Right kidney (tissue), 1 donor: ENCODE results near the gene NEDD8.

Source experiments
- DNase-seq: peaks from one replicate; pipeline ENCODE4 v3.0.0-alpha.2; 2016

Gene NEDD8

GRCh38 chr14:24179294-24179960, 52.7 kb downstream of the NEDD8 start:
- DNase-seq, result no peak

GRCh38 chr14:24178399-24179178, 53.6 kb downstream of the NEDD8 start:
- DNase-seq, result no peak

DNA sequence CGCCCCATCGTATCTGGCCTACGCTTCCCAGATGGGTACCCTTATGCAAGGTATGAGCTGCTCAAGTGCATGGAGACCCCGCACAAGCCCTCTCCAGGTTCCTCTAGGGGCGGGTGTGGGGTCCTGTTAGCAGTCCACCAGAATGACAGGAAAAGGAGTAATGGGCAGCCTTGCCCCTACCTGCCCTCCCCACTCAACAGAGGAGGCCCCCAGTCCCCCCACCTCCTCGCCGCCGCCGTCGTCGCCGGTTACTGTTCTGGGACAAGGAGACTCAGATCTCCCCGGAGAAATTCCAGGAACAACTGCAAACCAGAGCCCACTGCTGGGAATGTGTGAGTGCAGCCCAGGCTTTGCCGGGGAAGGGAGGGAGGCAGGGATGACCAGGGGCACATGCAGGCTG, 54.3 kb downstream of the NEDD8 start:
- no peak for DNase-seq

GRCh38 chr14:24177041-24177825, 54.9 kb downstream of the NEDD8 start:
- no peak for DNase-seq

- DNase-seq, result no peak
Observed at GRCh38 chr14:24176599-24176998, 55.6 kb downstream of the NEDD8 start.

- peak; percentile 39 for DNase-seq
Observed at GRCh38 chr14:24172871-24173281, 59.3 kb downstream of the NEDD8 start.

- no peak for DNase-seq
Observed at GRCh38 chr14:24172261-24172860, 59.8 kb downstream of the NEDD8 start.

- DNase-seq, result peak; percentile 81
Observed at GRCh38 chr14:24171422-24172260, 60.5 kb downstream of the NEDD8 start, which contains the start of gene REC8. Gene REC8 (plus strand): TSS chr14:24172080. CDS start chr14:24172553, 473 bp downstream.

- no peak for DNase-seq
Observed at GRCh38 chr14:24167469-24168114, 64.6 kb downstream of the NEDD8 start.
